DMS114 treated with DMSO at 0.1 percent for 48 hours (cell line): ENCODE results near the gene CSRP2.

Experiments used
- DNase-seq: peaks from one replicate; lab custom pipeline; 2025; ENCODE audit not compliant: unreplicated experiment; lab: John Stamatoyannopoulos, UW

The CSRP2 gene

DNA sequence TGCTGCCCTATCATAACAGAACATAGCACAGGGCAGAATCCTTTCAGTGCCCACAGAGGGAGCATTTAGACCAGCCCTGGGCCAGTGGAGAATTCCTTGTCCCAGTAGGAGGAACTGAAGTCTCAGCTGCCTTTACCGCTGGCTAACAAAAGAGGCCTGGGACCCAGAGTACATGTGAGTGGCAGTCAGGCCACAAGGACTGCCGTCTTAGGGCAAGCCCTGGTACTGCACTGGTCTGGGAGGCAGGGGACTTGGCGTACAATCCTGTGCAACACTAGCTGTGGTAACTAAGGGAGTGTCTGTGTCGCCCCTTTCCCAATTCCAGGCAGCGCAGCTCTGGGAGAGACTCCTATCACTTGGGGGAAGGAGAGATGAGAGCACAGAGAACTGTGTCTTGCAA lies 17.0 kb upstream of the CSRP2 start:
- DNase-seq = no peak

DNA sequence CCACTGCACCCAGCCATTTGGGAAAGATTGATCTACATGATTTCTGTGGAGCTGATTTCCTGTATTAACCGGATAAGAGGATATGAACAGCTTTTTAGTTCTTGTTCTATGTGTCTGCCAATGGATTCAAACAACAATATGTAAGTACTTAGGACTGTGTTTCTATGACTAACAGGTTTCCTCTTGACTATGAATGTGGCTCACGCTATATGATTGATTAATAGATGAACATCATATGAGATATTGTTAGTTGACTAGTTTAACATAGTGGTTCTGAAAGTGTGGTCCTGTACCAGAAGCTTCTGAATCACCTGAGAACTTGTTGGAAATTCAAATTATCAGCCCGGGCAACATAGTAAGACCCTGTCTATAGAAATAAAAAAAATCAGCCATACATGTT lies 12.8 kb upstream of the CSRP2 start:
- DNase-seq = no peak

DNA sequence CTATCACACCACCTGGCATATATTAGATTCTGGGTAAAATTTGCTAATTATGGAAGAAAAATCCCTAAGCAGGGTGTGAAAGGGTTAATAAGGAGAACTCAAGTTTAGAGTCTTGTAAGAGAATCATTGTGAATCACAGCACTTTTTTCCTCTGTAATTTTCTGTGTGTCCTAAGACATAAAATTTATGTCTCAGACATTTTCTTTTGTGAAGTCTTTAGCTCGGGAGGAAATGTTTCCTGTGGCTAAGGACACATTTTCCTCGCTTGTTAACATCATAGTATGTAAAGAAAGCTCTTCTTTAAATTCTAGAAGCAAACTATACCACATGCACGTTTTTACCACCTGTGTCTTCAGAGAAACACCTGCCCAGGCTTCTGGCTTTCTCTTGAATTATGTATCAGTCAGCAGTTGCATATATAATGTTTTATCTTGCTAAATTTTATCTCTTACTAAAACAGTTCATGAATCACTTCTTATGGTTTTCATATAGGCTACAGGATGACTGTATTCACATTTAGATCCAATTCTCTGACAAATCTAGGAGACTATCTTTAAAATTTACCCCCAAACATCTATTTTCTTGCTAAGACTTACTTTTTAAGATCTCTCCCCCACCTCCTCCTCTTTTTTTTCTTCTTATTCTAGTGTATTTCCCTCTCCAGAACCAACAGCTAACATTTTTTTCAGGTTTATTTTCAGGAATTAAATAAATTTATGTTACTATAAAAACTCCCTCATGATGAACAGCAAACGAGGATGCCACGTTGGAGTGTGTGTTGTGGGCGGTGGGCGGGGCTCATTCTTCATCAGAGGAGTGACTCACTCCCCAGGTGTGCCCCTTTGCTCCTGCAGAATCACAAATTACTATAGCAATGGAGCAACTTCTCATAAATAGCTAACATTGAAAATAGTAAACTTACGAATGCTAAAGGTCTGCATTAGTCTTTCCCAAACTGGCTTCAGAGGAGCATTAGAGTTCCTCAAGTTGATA lies 11.6 kb upstream of the CSRP2 start:
- no peak for DNase-seq

DNA sequence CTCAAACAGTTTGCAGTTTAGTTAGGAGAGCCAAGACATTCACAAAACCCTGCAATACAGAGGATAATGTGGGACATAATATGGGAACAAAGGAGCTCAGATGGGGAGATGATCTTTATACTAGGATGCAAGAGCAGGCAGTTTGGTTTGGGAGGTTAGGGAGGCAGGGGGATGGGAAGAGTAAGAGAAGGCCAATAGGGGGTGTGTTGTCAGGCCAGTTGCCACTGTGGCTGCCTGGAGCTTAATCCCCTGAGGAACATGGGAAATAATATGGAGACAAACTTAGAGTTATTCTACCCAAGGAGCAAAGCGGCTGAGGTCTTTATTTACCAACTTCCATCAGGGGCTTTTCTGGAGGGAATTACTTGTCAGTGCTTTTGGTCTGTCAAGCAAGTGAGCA lies 10.0 kb upstream of the CSRP2 start:
- DNase-seq = no peak

DNA sequence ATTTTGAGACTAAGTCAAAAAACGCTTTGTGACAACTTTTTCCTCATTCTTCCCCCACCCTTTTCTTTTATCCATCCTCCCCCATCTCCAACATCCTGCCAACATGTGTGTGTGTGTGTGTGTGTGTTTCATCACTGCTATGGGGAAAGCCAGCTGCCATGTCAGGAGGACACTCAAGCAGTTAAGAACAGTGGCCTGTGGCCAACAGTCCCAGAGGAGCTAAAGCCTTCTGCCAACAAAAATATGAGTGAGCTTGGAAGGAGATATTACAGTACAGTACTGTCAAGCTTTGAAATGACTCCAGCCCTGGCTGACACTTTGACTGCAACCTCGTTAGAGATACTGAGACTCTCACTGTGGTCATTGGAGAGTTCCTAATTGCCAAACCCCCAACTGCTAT lies 5.0 kb upstream of the CSRP2 start:
- no peak for DNase-seq

DNA sequence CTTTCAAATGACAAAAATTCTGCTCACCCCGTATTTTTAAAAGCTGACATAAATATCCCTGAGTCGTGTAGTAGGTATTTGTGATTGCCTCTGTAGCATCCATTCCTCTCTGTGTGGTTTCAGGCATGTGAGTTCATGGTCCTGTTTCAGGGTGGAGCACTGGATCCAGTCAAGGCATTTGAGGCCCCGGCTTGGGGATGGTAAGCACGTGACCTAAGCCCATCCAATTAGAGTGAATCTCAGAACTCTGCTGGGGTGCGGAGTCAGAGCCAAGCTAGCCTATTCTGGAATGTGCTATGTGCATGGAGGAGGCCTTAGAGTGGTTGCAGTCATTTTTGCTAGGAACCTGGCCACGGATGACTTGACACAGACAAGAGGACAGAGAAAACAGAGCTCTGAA lies 4.3 kb upstream of the CSRP2 start:
- DNase-seq = no peak

DNA sequence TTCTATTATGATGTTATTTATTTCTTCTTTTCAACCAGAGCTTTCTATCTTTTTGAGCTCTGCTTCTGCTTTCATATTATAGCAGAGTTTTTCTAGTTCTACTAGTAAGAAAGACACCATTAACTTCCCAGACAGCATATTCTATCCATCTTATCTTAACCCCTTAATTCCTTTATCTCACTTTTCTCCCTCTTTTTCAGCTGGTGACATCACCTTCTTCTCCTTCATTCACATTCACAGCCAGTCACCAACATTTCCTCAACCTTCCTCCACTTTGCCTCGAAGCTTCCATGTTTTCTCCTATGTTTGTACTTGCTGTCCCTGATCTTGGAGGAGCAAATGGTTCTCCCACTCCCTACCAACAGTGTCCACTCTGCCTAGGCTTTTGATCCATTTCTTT lies 3.5 kb upstream of the CSRP2 start:
- no peak for DNase-seq

DNA sequence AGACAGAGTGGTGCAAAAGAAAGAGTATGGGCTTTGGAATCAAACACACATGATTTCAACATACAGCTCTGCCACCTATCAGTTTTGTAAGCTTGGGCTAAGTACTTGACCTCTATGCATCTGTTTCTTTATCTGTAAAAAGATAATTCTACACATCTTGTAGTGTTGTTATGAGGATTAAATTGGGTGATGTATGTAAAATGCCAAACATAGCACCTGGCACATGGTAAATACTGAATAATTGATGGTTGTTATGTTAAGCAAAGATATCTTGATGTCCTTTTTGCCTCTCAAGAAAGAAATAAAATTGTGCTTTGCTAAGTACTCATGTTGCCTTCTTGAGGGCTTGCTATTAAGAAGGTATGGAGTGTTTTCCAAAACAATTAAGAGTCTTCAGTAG lies 2.3 kb upstream of the CSRP2 start:
- DNase-seq = no peak

DNA sequence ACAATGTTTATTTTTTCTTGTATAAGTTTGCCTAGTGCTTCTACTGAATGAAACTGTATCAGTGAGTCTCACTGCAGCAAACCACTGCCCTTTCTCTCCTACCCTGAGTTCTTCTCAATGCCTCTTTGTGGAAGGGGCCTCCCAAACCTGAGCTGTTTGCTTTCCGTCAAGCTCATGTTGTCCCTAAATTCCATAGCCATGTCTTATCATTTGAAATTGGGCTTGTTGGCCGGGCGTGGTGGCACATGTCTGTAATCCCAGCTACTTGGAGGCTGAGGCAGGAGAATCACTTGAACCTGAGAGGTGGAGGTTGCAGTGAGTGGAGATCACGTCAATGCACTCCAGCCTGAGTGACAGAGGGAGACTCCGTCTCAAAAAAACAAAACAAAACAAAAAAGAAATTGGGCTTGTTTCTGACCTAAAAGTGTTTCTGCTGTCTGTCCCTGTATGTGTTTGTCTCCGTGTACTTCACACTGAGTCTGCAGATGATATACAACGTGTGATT lies 1.8 kb upstream of the CSRP2 start:
- no peak for DNase-seq

DNA sequence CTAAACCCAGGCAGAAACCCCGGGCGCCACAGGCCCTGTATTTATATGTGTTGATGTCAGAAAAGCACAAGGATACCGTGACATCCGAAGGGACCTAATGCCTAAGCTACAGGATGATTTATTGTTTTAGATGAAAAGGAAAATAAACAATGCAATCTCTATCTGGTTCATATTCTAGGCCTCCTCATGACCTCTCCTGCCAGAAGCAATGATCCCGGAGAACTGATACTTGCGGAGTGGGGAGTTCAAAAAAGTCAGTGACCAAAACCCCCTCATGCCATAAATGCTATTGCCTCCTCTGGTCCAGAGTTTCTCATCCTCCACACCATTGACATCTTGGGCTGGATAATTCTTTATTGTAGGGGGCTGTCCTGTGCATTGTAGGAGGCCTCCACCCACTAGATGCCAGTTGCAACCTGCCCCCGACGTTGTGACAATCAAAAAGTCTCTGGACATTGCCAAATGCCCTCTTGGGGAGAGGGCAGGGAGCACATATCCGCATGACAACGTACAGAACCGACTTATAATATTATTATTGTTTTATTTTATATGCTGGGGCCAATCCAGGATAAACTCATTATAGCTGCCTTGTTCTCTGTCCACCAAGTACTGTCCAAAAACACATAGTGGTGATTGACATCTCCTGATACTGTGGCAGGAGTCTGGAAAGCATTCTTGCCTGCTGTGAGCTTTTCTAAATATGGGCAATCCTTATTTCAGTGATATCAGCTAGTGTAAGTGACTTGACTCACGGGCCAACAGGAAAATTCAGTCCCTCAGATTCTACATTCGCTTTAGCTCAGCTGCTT lies 1.1 kb upstream of the CSRP2 start:
- DNase-seq = no peak

DNA sequence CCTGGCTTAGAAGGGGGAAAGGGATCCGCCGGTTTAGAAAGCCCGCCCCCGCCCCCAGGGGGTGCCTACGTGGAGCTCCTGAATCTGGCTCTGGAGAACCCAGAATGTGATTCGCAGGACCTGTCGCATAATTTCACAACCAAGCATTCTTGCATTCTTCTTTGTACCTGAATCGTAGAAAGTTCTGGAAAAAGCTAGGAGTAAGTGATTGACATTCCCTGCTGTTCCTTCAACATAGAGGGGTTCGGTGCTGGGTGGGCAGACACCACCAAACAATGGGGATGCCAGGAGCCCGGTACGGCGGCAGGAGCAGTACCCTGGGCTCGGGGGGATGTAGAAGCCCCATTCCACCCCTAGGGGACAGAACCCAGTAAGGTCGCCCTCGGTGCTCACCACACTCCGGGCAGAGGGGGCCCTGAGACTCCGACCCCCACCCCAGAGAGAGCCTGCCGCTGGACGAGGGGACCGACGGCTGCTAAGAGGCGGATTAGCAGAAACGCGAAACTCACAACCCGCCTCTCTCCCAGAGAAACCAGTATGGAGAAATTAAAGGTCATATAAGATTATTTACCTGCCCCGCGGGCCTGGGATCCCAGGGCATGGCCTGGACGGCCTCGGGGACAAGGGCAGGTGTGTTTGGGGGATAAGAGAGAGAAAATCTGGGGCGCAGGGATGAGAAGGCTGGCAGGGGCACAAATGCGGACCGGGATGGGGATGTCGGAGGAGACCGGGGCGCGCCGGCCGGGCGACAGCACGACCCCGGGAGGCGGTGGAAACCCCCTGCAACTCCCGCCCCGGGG lies 520 bp downstream of the CSRP2 start:
- no peak for DNase-seq

DNA sequence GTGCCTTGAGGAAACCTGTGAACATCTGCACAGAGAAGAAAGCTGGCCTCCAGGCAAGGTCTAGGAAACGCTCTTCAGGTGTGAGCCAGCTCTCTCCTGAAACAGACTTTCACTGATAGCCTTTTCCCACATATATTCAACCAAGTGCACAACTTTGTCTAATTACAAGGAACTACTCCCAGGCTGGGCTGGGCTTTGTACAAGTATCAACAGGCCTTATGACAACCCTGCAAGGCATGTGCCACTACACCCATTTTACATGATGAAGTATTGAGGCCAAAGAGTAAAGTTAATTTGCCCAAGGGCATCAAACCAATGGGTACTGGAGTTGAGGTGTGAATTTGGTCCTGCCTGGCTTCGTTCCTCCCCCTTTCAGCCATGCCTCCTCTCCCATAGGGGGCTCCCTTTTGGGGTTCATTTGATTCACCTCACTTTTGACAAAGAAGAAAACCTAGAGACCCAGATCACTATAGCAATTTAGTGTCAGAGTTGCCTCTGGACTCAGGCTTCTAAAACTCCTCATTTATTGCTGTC lies 2.1 kb downstream of the CSRP2 start:
- no peak for DNase-seq

DNA sequence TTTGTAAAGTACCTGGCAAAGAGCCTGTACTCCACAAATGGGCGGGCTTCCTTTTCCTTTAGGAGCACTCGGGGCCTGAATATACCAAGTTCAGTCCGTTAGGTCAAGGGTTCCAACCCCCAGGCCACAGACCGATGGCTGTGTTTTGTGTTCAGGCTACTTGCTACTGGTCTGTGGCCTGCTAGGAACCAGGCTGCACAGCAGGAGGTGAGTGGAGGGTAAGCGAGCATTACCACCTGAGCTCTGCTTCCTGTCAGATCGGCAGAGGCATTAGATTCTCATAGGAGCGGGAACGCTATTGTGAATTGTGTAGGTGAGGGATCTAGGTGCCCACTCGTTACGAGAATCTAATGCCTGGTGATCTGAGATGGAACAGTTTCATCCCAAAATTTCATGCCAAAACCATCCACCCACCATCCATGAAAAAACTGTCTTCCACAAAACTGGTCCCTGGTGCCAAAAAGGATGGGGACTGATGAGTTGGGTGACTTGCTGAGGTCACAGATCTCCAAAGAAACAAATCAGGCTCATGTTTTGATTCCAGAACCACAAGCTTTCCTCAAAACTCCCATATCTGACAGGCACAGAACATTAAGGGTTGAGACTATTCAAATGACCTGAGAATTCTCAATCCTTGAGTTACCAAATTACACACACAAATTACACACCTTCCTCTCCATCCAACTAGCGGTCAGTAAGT lies 4.2 kb downstream of the CSRP2 start:
- no peak for DNase-seq

DNA sequence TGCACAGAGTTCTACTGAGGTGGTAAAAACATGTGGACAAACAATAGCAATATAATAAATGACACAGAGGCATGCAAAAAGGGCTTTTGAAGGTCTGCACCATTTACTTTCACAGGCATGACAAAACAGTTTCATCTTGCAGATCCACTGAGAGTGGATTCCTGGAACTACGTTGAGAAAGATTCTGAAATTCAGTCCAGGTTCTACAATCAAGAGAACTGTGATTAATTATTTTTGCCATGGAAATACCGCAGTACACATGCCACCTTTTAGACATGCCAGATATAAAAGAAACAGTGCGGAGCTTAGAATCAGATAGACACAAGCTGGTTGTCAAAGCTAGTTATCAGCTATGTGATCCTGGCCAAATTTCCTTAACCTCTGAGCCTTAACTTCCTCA lies 4.8 kb downstream of the CSRP2 start:
- DNase-seq = no peak

DNA sequence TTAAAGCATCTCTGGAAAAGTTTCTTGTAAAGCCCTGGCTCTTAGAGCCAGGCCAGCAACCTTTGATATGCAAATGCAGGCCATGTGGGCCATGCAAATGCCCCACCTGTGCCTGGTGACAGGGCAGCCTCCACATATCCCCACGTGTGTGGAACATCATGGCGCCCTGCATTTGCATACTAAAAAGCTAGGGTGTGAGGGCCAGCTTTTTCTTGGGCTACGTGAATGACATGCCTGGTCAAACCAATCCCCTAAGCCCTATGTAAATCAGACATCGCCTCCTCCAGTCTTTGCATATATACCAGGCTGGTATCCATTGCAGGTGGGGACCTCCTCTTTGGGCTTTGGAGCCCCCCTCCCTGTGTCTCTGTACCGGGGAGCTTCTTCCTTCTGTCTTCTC lies 6.4 kb downstream of the CSRP2 start:
- DNase-seq = no peak

DNA sequence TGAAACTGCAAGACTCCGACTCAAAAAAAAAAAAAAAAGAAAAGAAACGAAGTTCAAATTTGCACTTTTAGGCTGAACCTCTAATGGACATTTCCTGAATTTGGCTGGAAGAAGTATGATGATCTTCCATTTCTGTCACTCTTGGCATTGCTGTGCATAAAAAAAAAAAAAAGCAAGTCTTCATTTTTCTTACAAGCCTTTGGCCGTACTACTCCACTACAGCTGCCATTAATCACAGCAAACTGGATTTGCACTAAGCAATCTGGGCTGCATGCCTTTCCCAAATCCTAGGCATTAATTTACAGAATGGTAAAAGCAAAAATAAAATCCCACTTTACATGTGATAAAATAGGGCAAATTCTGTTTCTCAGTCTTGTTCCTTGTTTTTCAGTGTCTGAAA lies 7.1 kb downstream of the CSRP2 start:
- DNase-seq = no peak

DNA sequence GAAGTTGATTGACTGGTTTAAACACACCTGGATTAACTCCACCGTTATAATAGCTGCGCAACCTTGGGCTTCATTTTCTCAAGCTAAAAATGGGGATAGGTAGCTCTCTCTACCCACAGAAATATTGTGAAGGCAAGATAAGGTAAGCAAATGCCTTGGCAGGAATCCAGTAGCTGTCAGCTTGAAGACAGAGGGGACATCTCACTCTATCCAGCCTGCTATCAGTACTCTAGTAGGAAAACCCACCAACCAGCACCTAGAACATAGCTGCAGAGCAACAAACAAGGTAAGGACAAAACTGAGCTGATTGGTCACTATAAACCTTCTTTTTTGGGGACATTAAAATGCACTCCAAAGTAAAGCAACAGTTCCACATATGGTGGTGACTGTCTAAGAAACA lies 7.7 kb downstream of the CSRP2 start:
- DNase-seq = no peak

DNA sequence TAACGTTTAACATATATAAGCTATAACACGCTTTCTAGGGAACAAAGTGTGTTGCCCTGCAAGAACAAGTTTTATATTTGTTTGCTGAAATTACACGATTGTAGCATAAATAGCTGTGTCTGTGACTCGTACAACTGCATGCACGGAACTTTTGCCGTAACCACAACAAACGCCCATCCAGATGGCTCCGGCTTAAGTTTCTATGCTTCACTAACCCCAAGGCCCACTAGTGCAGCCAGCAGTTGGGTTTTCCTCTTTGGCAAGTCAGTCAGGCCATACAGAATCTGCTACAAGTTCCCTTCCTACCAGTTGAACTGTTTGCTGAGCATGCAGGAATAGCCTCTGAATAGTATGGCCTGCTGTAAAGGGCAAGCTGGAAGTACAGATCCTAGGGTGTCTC lies 12.1 kb downstream of the CSRP2 start:
- DNase-seq = no peak

DNA sequence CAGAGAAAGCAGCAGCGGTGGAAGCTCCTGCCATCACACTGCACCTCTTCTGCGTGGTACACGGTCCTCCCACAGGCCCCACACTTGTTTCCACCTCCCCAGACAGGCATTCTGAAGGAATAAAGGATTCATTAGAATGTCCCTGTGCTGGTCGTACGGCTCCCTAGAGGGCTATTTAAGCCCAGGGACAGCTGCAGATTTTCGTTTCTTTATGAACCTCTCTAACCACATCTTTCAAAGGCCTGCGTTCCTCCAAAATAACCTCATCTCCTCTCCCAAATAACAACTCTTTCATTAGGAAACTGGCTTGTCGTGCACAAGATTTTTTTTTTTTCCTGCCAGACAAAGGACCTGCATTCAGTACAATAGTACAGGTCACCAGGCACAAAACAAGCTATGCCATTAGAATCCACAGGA lies 12.7 kb downstream of the CSRP2 start:
- DNase-seq = no peak

DNA sequence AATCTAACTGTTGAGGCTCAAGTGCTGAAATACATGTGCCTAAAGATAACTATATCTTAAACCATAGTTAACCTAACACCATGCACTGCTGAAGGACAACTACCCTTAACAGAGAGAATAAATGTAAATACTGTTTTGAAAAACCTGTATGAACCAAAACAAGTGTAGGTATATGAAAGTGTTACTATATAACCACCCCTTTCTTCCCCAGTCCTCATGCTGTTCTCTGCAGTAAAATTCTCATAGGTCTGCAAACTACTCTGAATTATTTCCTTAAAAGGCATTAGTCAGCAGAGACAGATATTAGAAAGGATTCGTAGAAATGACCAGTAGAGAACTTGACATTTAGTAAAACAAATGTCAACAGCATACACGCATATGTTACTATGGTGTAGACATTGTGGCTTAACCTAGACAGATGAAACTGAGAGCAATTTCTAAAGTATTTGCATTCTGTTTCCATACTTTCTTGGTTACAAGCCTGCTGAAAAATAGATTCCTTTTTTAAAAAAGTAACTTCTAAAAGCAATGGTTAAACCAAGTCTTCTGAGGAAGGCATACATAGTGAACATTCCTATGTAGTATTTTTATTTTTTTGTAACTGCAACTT lies 13.9 kb downstream of the CSRP2 start:
- DNase-seq = no peak
